Ishikawa (cell line): ENCODE data around the gene SHFL.

Experiments
- CEBPB ChIP-seq: IDR thresholded peaks from 2 replicates; pipeline ENCODE4 v1.6.1; 2012
- CREB1 ChIP-seq: IDR thresholded peaks from 2 replicates; pipeline ENCODE4 v1.6.1; 2012; ENCODE audit warnings: low read depth
- EGR1 ChIP-seq: IDR thresholded peaks from 2 replicates; pipeline ENCODE4 v1.6.1; 2012
- EP300 ChIP-seq: IDR thresholded peaks from 2 replicates; pipeline ENCODE4 v1.6.1; 2012; ENCODE audit warnings: borderline replicate concordance
- FOXM1 ChIP-seq: IDR thresholded peaks from 2 replicates; pipeline ENCODE4 v1.6.1; 2012; ENCODE audit warnings: low read depth, borderline replicate concordance
- NFIC ChIP-seq: IDR thresholded peaks from 2 replicates; pipeline ENCODE4 v1.6.1; 2012
- RAD21 ChIP-seq: IDR thresholded peaks from 2 replicates; pipeline ENCODE4 v1.6.1; 2012; ENCODE audit warnings: low read depth
- TAF1 ChIP-seq: IDR thresholded peaks from 2 replicates; pipeline ENCODE4 v1.6.1; 2012; ENCODE audit warnings: low read depth, mild to moderate bottlenecking
- TCF12 ChIP-seq: IDR thresholded peaks from 2 replicates; pipeline ENCODE4 v1.6.1; 2012; ENCODE audit warnings: low read depth
- TEAD4 ChIP-seq: IDR thresholded peaks from 2 replicates; pipeline ENCODE4 v1.6.1; 2012
- YY1 ChIP-seq: IDR thresholded peaks from 2 replicates; pipeline ENCODE4 v1.6.1; 2012; ENCODE audit warnings: low read depth
- ZBTB7A ChIP-seq: IDR thresholded peaks from 2 replicates; pipeline ENCODE4 v1.6.1; 2012; ENCODE audit warnings: low read depth
- TF ChIP-seq, protein P1 (sequence below): IDR thresholded peaks from 2 replicates; pipeline ENCODE4 v1.6.1; 2012
- TF ChIP-seq, protein P2 (sequence below): IDR thresholded peaks from 2 replicates; pipeline ENCODE4 v1.6.1; 2012
- TF ChIP-seq, protein P3 (sequence below): IDR thresholded peaks from 2 replicates; pipeline ENCODE4 v1.6.1; 2012; ENCODE audit warnings: low read depth, mild to moderate bottlenecking

Gene SHFL

DNA sequence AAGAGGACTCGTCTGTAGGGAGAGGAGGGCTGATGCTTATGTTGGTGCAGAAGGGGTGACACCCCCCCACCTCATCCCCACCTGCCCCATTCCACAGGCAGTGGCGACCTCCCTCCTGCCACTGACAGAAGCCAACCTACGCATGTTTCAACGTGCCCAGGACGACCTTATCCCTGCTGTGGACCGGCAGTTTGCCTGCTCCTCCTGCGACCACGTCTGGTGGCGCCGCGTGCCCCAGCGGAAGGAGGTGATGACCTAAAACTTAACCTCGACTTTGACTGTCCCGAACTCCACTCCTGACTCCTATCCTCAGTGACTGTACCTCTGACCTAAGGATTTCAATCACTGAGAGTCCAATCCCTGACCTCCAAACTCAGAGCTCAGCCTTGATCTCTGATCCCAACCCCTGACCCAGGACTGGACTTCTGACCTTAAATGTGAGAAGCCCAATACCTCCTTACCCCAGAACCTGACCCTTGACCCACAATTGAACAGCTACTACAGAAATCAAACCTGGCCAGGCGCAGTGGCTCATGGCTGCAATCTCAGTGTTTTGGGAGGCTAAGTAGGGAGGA lies 3.8 kb downstream of the SHFL start:
- TF ChIP-seq YY1 (no peak), TEAD4 (no peak), NFIC (no peak), TAF1 (no peak), CEBPB (no peak), EGR1 (no peak), EP300 (no peak)
- TF ChIP-seq, protein P1, sequence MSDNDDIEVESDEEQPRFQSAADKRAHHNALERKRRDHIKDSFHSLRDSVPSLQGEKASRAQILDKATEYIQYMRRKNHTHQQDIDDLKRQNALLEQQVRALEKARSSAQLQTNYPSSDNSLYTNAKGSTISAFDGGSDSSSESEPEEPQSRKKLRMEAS: no peak

DNA sequence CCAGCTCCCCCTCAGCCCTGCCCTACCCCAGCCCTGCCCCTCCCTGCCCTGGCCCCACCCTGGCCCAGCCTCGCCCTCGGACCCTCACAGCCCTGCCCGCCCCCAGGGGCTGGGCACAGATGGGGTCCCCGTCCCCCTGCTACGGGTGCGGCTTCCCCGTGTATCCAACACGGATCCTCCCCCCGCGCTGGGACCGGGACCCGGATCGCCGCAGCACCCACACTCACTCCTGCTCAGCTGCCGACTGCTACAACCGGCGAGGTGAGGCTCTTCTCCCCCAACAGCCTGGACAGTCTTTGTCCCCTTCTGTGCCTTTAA lies 5.2 kb downstream of the SHFL start:
- TF ChIP-seq RAD21 (no peak), EGR1 (no peak), EP300 (no peak), YY1 (no peak), TEAD4 (no peak), TCF12 (no peak), CEBPB (no peak), NFIC (no peak), ZBTB7A (no peak), FOXM1 (no peak)
- TF ChIP-seq, protein P2, sequence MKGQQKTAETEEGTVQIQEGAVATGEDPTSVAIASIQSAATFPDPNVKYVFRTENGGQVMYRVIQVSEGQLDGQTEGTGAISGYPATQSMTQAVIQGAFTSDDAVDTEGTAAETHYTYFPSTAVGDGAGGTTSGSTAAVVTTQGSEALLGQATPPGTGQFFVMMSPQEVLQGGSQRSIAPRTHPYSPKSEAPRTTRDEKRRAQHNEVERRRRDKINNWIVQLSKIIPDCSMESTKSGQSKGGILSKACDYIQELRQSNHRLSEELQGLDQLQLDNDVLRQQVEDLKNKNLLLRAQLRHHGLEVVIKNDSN: no peak
- TF ChIP-seq, protein P3, sequence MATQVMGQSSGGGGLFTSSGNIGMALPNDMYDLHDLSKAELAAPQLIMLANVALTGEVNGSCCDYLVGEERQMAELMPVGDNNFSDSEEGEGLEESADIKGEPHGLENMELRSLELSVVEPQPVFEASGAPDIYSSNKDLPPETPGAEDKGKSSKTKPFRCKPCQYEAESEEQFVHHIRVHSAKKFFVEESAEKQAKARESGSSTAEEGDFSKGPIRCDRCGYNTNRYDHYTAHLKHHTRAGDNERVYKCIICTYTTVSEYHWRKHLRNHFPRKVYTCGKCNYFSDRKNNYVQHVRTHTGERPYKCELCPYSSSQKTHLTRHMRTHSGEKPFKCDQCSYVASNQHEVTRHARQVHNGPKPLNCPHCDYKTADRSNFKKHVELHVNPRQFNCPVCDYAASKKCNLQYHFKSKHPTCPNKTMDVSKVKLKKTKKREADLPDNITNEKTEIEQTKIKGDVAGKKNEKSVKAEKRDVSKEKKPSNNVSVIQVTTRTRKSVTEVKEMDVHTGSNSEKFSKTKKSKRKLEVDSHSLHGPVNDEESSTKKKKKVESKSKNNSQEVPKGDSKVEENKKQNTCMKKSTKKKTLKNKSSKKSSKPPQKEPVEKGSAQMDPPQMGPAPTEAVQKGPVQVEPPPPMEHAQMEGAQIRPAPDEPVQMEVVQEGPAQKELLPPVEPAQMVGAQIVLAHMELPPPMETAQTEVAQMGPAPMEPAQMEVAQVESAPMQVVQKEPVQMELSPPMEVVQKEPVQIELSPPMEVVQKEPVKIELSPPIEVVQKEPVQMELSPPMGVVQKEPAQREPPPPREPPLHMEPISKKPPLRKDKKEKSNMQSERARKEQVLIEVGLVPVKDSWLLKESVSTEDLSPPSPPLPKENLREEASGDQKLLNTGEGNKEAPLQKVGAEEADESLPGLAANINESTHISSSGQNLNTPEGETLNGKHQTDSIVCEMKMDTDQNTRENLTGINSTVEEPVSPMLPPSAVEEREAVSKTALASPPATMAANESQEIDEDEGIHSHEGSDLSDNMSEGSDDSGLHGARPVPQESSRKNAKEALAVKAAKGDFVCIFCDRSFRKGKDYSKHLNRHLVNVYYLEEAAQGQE: no peak

DNA sequence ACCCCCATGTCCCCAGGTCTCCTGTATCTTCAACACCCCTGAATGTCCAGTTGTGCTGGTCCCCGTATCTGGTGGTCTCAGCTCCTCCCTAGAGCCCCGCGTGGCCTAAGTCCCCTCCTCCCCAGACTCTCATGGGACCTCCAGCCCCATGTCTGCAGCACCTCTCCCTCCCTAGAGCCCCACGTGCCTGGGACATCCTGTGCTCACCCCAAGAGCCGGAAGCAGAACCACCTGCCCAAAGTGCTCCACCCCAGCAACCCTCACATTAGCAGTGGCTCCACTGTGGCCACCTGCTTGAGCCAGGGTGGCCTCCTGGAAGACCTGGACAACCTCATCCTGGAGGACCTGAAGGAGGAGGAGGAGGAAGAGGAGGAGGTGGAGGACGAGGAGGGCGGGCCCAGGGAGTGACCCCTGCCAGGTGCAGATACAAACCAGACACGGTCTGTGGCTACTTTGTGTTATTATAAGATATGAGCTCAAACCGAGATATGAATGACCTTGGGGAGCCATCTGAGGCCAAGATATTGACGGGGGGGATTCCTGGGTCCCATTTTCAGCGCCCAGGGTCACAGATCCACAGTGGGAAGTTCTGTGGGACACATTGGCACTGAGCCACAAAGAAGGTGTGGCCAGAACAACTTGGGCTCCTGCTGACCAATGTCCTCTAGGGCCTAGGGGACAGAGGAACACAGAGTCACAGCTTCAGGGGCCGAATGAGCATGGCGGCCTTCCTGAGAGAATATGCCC lies 6.0 kb downstream of the SHFL start:
- TF ChIP-seq, protein P3: no peak
- TF ChIP-seq EGR1: no peak
- no peak for TF ChIP-seq RAD21
- TF ChIP-seq TAF1: no peak
- no peak for TF ChIP-seq CREB1
- TF ChIP-seq NFIC: no peak
- TF ChIP-seq CEBPB: no peak
- TF ChIP-seq TCF12: no peak
- TF ChIP-seq, protein P1: no peak
- TF ChIP-seq, protein P2: no peak
- no peak for TF ChIP-seq TEAD4
- TF ChIP-seq ZBTB7A: no peak
- TF ChIP-seq YY1: no peak
- TF ChIP-seq FOXM1: no peak
- TF ChIP-seq EP300: no peak

DNA sequence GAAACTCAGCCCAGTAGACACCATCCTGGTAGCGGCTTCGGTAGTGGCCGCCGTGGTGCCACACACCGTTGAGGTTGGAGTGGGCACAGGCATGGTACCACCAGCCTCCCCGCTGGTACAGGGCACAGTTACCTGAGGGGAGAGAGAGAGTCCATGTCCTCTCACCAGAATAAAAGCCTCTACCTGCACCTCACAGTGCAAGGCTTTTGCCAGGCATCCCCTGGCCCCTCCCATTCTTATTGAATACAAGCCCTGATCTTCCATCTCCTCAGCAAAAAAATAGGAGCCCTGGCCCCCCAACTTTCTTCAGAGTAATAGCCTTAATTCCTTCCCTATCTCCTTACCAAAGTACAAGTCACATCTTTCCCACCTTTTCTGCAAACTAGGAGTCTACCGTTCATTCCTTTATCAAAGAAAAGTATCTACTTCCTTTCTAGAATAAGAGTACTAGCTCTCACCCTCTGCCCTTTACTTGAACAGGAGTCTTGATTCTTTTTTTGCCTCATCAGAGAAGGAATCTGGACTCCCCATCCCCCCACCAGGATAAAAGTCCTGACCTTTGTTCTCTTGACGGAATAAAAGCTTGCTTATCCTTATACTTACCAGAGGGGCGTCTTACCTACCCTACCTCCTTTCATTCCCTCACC lies 6.7 kb downstream of the SHFL start:
- TF ChIP-seq YY1 (no peak), TEAD4 (no peak), TCF12 (no peak), EP300 (no peak), TAF1 (no peak), CEBPB (no peak), NFIC (no peak), FOXM1 (no peak), ZBTB7A (no peak), CREB1 (no peak), RAD21 (no peak), EGR1 (no peak)
- TF ChIP-seq, protein P2: no peak
- TF ChIP-seq, protein P1: no peak
- TF ChIP-seq, protein P3: no peak
